Astrocyte of the spinal cord (primary cell): ENCODE results near the gene TGM2.

Source experiments
- DNase-seq: peaks from one replicate; pipeline ENCODE4 v3.0.0; 2011; ENCODE audit warnings: low read depth, low spot score
- H3K4me3 ChIP-seq: 2 replicates; pipeline ENCODE4 v1.5.1; 2011; ENCODE audit warnings: low read depth, mild to moderate bottlenecking, low read length, moderate library complexity
- CTCF ChIP-seq: IDR thresholded peaks from 2 replicates; pipeline ENCODE4 v1.5.1; 2012; ENCODE audit warnings: low read depth, mild to moderate bottlenecking, low read length, inconsistent platforms
- in situ Hi-C: cut with HindIII; loops from 2 replicates; pipeline ENCODE4 v1.10.0; 2017; ENCODE audit warnings: low sequenced_read_pairs

Gene TGM2

GRCh38 chr20:38170219-38170825, 5.3 kb upstream of the TGM2 start:
- TF ChIP-seq CTCF: no peak
- DNase-seq: no peak
- in situ Hi-C loops: no loop called here
- H3K4me3 ChIP-seq: no peak overlapping the region

GRCh38 chr20:38169636-38170193, 4.6 kb upstream of the TGM2 start:
- DNase-seq: no peak
- in situ Hi-C loops: no loop called here
- TF ChIP-seq CTCF: no peak
- H3K4me3 ChIP-seq: no peak overlapping the region

GRCh38 chr20:38168791-38169589, 3.9 kb upstream of the TGM2 start:
- no peak for TF ChIP-seq CTCF
- no peak for DNase-seq
- in situ Hi-C loops: no loop called here
- H3K4me3 ChIP-seq: no peak overlapping the region

GRCh38 chr20:38167851-38168760, 3.0 kb upstream of the TGM2 start:
- DNase-seq: peak; percentile 83
- in situ Hi-C loops: no loop called here
- no peak for TF ChIP-seq CTCF
- H3K4me3 ChIP-seq: no peak overlapping the region

GRCh38 chr20:38167328-38167850, 2.3 kb upstream of the TGM2 start:
- no peak overlapping the region for H3K4me3 ChIP-seq
- TF ChIP-seq CTCF: no peak

GRCh38 chr20:38166703-38167233, 1.7 kb upstream of the TGM2 start:
- no peak for TF ChIP-seq CTCF
- no peak overlapping the region for H3K4me3 ChIP-seq
- in situ Hi-C loops: no loop called here
- DNase-seq: no peak

More at GRCh38 chr20:38167328-38167850, 2.3 kb upstream of the TGM2 start:
- no peak for DNase-seq
- in situ Hi-C loops: no loop called here
